OCI-LY7 (cell line): ENCODE data around the gene LMO2. TPM values are rescaled to one million over a fixed set of nuclear protein-coding genes. Genes with fewer than 3 reads are reported as not detected.

Experiments used
- Bru-seq: library from RNA; stranded (reverse); fragments of 400-500 nt; gene quantifications from one replicate; lab custom pipeline; 2021; lab: Mats Ljungman, UMichigan
- BruChase-seq, 2 experiments: library from RNA; stranded (reverse); fragments of 400-500 nt; gene quantifications; one replicate each; lab custom pipeline; 2021; lab: Mats Ljungman, UMichigan
- BruUV-seq: library from RNA; stranded (reverse); fragments of 400-500 nt; replicated peaks from 2 replicates; lab custom pipeline; 2021; lab: Mats Ljungman, UMichigan
- CTCF ChIA-PET: fragments of 300-600 bp; sonication (Branson Sonifier 250); formaldehyde crosslinking; loops from one replicate; lab custom pipeline; 2022; ENCODE audit warnings: antibody characterized with exemption; ENCODE audit not compliant: unreplicated experiment; lab: Charles Lee
- POLR2A ChIA-PET: fragments of 300-600 bp; sonication (Branson Sonifier 250); formaldehyde crosslinking; loops from one replicate; lab custom pipeline; 2022; ENCODE audit warnings: antibody characterized with exemption; lab: Charles Lee
- DNase-seq: peaks from one replicate; pipeline ENCODE4 v3.0.0-alpha.2; 2015; ENCODE audit warnings: low spot score
- H2AFZ ChIP-seq: fragments of 200-600 bp; sonication (generic), shearing (Covaris generic); 2 replicates; pipeline ENCODE4 v1.6.1; 2014; ENCODE audit warnings: mild to moderate bottlenecking, antibody characterized with exemption, low read length, moderate library complexity
- H3K27ac ChIP-seq: fragments of 200-600 bp; sonication (generic); 2 replicates; pipeline ENCODE4 v1.5.1; 2014; ENCODE audit warnings: mixed run types, low read depth, mild to moderate bottlenecking, moderate library complexity, low read length, inconsistent platforms; ENCODE audit not compliant: poor library complexity, severe bottlenecking
- H3K36me3 ChIP-seq: fragments of 200-600 bp; sonication (generic); 2 replicates; pipeline ENCODE4 v1.6.1; 2014; ENCODE audit warnings: mild to moderate bottlenecking, antibody characterized with exemption, low read length, moderate library complexity, mixed read lengths; ENCODE audit not compliant: insufficient read depth
- H3K4me1 ChIP-seq: fragments of 200-600 bp; sonication (generic); 2 replicates; pipeline ENCODE4 v1.5.1; 2014; ENCODE audit warnings: mild to moderate bottlenecking, low read length; ENCODE audit not compliant: insufficient read depth, poor library complexity, severe bottlenecking
- H3K4me2 ChIP-seq: fragments of 200-600 bp; sonication (generic); 2 replicates; pipeline ENCODE4 v1.6.1; 2014; ENCODE audit warnings: mild to moderate bottlenecking, low read length
- H3K4me3 ChIP-seq: fragments of 200-600 bp; sonication (generic); 2 replicates; pipeline ENCODE4 v1.5.1; 2014; ENCODE audit warnings: mild to moderate bottlenecking, low read depth, low read length; ENCODE audit not compliant: poor library complexity, severe bottlenecking
- H3K79me2 ChIP-seq: fragments of 200-600 bp; sonication (generic); 2 replicates; pipeline ENCODE4 v1.6.1; 2016; ENCODE audit warnings: low read depth, mild to moderate bottlenecking, low read length, moderate library complexity, mixed read lengths; ENCODE audit not compliant: insufficient read depth
- H3K9me2 ChIP-seq: fragments of 200-600 bp; sonication (generic); 2 replicates; pipeline ENCODE4 v1.6.1; 2016; ENCODE audit warnings: mild to moderate bottlenecking, low read length, mixed read lengths; ENCODE audit not compliant: insufficient read depth
- H3K9me3 ChIP-seq: fragments of 200-600 bp; sonication (generic); 2 replicates; pipeline ENCODE4 v1.6.1; 2014; ENCODE audit warnings: mild to moderate bottlenecking, mixed run types, low read length, mixed read lengths
- H4K20me1 ChIP-seq: fragments of 200-600 bp; sonication (generic); 2 replicates; pipeline ENCODE4 v1.6.1; 2014; ENCODE audit warnings: mild to moderate bottlenecking, antibody characterized with exemption, low read length, moderate library complexity, mixed read lengths; ENCODE audit not compliant: insufficient read depth
- EZH2phosphoT487 ChIP-seq: fragments of 200-600 bp; sonication (generic); IDR thresholded peaks from 2 replicates; pipeline ENCODE4 v1.6.1; 2018; ENCODE audit warnings: low read depth, borderline replicate concordance, mild to moderate bottlenecking, mixed run types, antibody characterized with exemption, low read length, moderate library complexity, mixed read lengths
- intact Hi-C: fragments of 100-400 bp; cut with micrococcal nuclease; formaldehyde crosslinking; loops from one replicate; pipeline ENCODE4 v1.10.0; 2022; ENCODE audit not compliant: unreplicated experiment
- long read RNA-seq: library from polyadenylated mRNA; stranded (forward); transcript quantifications from one replicate; pipeline ENCODE4 v2.0.0, GENCODE V29; 2022
- total RNA-seq, 2 experiments: library from RNA; depleted of rRNA in 1 of 2; stranded (reverse); fragments of >200 nt in 1 of 2; shearing (Covaris generic) in 1 of 2; gene quantifications; 2 replicates each; pipeline ENCODE4 v1.2.3, GENCODE V29; 2014 to 2022
- TF ChIP-seq, protein P1 (sequence below): fragments of 200-600 bp; sonication (generic); conservative IDR thresholded peaks from 2 replicates; pipeline ENCODE4 v1.5.1; 2014; ENCODE audit warnings: mild to moderate bottlenecking, antibody characterized with exemption, low read length, moderate library complexity, mixed read lengths

The LMO2 gene
- total RNA-seq (2014; rRNA removed; shearing (Covaris generic)) (not detected in 2 replicates), total RNA-seq (2022) (0.89 and 2.0 TPM in 2 replicates), Bru-seq, nascent RNA (percentile 29 among the genes with signal in this experiment), BruChase-seq, experiment 1, labeled RNA remaining after a 6-hour chase (percentile 26 among the genes with signal in this experiment), BruChase-seq, experiment 2, labeled RNA remaining after a 2-hour chase (percentile 27 among the genes with signal in this experiment)
- long read RNA-seq, partial matches to known transcripts: 0 of 1 reads
- long read RNA-seq, other reads (novel, unspliced or antisense): 1 of 1 reads

GRCh38 chr11:33891714-33892327, at the start of gene LMO2:
Gene LMO2, minus strand, starts transcription at chr11:33892076. Its CDS starts 22,360 bp downstream, at chr11:33869716.
- CTCF ChIA-PET: no interaction called here
- no TSS peak for BruUV-seq

GRCh38 chr11:33940538-33940815, 48.6 kb upstream of the LMO2 start:
- Histone ChIP-seq H2AFZ (0 out of 2 replicates have a peak overlapping the region, but pooled peaks have one; percentile 0), H3K4me1 (peaks cover 32% of the 10 kb centered on the region), H3K4me3 (no peak overlapping the region), H3K9me3 (no peaks in the 10 kb centered on the region), H3K36me3 (no peaks in the 10 kb centered on the region), H3K4me2 (peak overlapping the region; percentile 22), H4K20me1 (no peaks in the 10 kb centered on the region), H3K27ac (no peak overlapping the region), H3K9me2 (no peaks in the 10 kb centered on the region), H3K79me2 (no peaks in the 10 kb centered on the region)
- DNase-seq: no peak
- BruUV-seq: no TSS peak
- ChIA-PET POLR2A (interaction anchor here (0.5 to 1.1 kb wide), 4 partner anchors 18 to 77 kb away, joined by 3 to 4 read pairs (median 3); no protein-coding TSS in a partner anchor), CTCF (no interaction called here)
- intact Hi-C loops: no loop called here
- no peak for TF ChIP-seq EZH2phosphoT487
- TF ChIP-seq, protein P1, sequence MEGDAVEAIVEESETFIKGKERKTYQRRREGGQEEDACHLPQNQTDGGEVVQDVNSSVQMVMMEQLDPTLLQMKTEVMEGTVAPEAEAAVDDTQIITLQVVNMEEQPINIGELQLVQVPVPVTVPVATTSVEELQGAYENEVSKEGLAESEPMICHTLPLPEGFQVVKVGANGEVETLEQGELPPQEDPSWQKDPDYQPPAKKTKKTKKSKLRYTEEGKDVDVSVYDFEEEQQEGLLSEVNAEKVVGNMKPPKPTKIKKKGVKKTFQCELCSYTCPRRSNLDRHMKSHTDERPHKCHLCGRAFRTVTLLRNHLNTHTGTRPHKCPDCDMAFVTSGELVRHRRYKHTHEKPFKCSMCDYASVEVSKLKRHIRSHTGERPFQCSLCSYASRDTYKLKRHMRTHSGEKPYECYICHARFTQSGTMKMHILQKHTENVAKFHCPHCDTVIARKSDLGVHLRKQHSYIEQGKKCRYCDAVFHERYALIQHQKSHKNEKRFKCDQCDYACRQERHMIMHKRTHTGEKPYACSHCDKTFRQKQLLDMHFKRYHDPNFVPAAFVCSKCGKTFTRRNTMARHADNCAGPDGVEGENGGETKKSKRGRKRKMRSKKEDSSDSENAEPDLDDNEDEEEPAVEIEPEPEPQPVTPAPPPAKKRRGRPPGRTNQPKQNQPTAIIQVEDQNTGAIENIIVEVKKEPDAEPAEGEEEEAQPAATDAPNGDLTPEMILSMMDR: no peak

More at GRCh38 chr11:33891714-33892327, at the start of gene LMO2:
- no peak for DNase-seq
- no peaks in the 10 kb centered on the region for H3K79me2 ChIP-seq
- H3K27ac ChIP-seq: no peak within 1 kb of the TSS
- no peak within 1 kb of the TSS for H3K4me2 ChIP-seq
- POLR2A ChIA-PET: interaction anchor here (0.6 to 1.5 kb wide), 5 partner anchors 20 to 547 kb away, joined by 3 to 5 read pairs (median 3); partner anchors contain the start of gene CAT
- peaks cover 39% of the 10 kb centered on the region for H3K4me1 ChIP-seq
- H3K36me3 ChIP-seq: no peaks in the 10 kb centered on the region
- TF ChIP-seq, protein P1: no peak
- no peak for TF ChIP-seq EZH2phosphoT487
- no peaks in the 10 kb centered on the region for H4K20me1 ChIP-seq
- no peaks in the 10 kb centered on the region for H3K9me3 ChIP-seq
- H3K4me3 ChIP-seq: no peak within 1 kb of the TSS
- no peaks in the 10 kb centered on the region for H3K9me2 ChIP-seq
- H2AFZ ChIP-seq: no peak within 1 kb of the TSS
- intact Hi-C loops: no loop called here
